GM12878 (cell line): Measurements from ENCODE around the gene ZDHHC14. TPM values are rescaled to one million over a fixed set of nuclear protein-coding genes. Genes with fewer than 3 reads are reported as not detected.

ENCODE experiments used
- ATAC-seq: fragments of 200-7000 bp; cut with Tn5 transposase; 3 replicates; pipeline ENCODE4 v1.9.1; 2020; ENCODE audit warnings: mild to moderate bottlenecking, moderate library complexity
- BruUV-seq: library from RNA; stranded (reverse); fragments of 400-500 nt; replicated peaks from 2 replicates; lab custom pipeline; 2021; lab: Mats Ljungman, UMichigan
- CTCF ChIA-PET: fragments of 300-600 bp; sonication (Branson Sonifier 250); formaldehyde crosslinking; extraction: SDS; loops from one replicate; lab custom pipeline; 2021; ENCODE audit warnings: inconsistent platforms; lab: Yijun Ruan, JAX
- POLR2A ChIA-PET: fragments of 350-600 bp; formaldehyde crosslinking; extraction: SDS; loops from one replicate; lab custom pipeline; 2021; ENCODE audit warnings: inconsistent platforms; lab: Charles Lee
- RAD21 ChIA-PET: fragments of 300-600 bp; sonication (Branson Sonifier 250); formaldehyde crosslinking; loops from one replicate; lab custom pipeline; 2023; ENCODE audit warnings: antibody characterized with exemption; ENCODE audit not compliant: unreplicated experiment; lab: Charles Lee
- SMC1A ChIA-PET: fragments of 300-600 bp; sonication (Branson Sonifier 250); formaldehyde crosslinking; loops from one replicate; lab custom pipeline; 2023; ENCODE audit not compliant: unreplicated experiment, uncharacterized antibody; lab: Charles Lee
- DNase-seq: peaks from one replicate; pipeline ENCODE4 v3.0.0-alpha.2; 2011; ENCODE audit warnings: low read depth, low spot score
- FAIRE-seq: peaks from 3 replicates; lab custom pipeline; 2011; peaks lifted over from hg19 to GRCh38; lab: Jason Lieb, UNC
- H2AFZ ChIP-seq: 2 replicates; pipeline ENCODE4 v1.6.0; 2011; ENCODE audit warnings: low read depth, low read length, control low read depth; ENCODE audit not compliant: control insufficient read depth
- H3K27ac ChIP-seq: 2 replicates; pipeline ENCODE4 v1.5.1; 2011; ENCODE audit warnings: control low read depth; ENCODE audit not compliant: control insufficient read depth, insufficient read depth
- H3K27me3 ChIP-seq, 2 experiments: replicated peaks in 1 of 2; 2 replicates each; pipeline versions ENCODE4 v1.6.0 to v1.6.1; 2011; ENCODE audit warnings: low read length in 1 of 2; ENCODE audit not compliant: control insufficient read depth in 2 of 2, insufficient read depth in 2 of 2
- H3K36me3 ChIP-seq, 2 experiments: 2 replicates each; pipeline ENCODE4 v1.5.1; 2011; ENCODE audit warnings: low read length in 1 of 2; ENCODE audit not compliant: control insufficient read depth in 2 of 2, insufficient read depth in 2 of 2
- H3K4me1 ChIP-seq: 2 replicates; pipeline ENCODE4 v1.6.1; 2011; ENCODE audit warnings: mild to moderate bottlenecking, low read length, moderate library complexity, mixed read lengths; ENCODE audit not compliant: control insufficient read depth, insufficient read depth
- H3K4me2 ChIP-seq: 2 replicates; pipeline ENCODE4 v1.6.0; 2011; ENCODE audit warnings: control low read depth; ENCODE audit not compliant: control insufficient read depth, insufficient read depth
- H3K4me3 ChIP-seq: fragments of 200-600 bp; sonication (generic); 2 replicates; pipeline ENCODE4 v1.5.1; 2016
- H3K79me2 ChIP-seq: 2 replicates; pipeline ENCODE4 v1.6.0; 2011; ENCODE audit warnings: low read length; ENCODE audit not compliant: control insufficient read depth, insufficient read depth
- H3K9ac ChIP-seq: 2 replicates; pipeline ENCODE4 v1.8.0; 2011; ENCODE audit warnings: low read length, control low read depth, mixed read lengths; ENCODE audit not compliant: control insufficient read depth, insufficient read depth
- H3K9me3 ChIP-seq: replicated peaks from 3 replicates; pipeline ENCODE4 v1.5.1; 2011; ENCODE audit warnings: mild to moderate bottlenecking, low read length; ENCODE audit not compliant: control insufficient read depth, insufficient read depth
- H4K20me1 ChIP-seq: 2 replicates; pipeline ENCODE4 v1.6.0; 2011; ENCODE audit not compliant: control insufficient read depth, insufficient read depth
- CEBPZ ChIP-seq: fragments of 150-350 bp; IDR thresholded peaks from 2 replicates; pipeline ENCODE4 v1.6.1; 2016; ENCODE audit warnings: low read depth, low read length
- CUX1 ChIP-seq: IDR thresholded peaks from 2 replicates; pipeline ENCODE4 v1.6.1; 2012; ENCODE audit warnings: improper control_type of control experiment, low read depth, low read length; ENCODE audit not compliant: insufficient replicate concordance
- EED ChIP-seq: sonication (generic); IDR thresholded peaks from 2 replicates; pipeline ENCODE4 v1.6.1; 2016; ENCODE audit warnings: antibody characterized with exemption, low read depth
- GABPA ChIP-seq: IDR thresholded peaks from 2 replicates; pipeline ENCODE4 v1.6.1; 2014; ENCODE audit warnings: antibody characterized with exemption, low read depth, mild to moderate bottlenecking, inconsistent platforms
- MTA2 ChIP-seq: fragments of 450-650 bp; IDR thresholded peaks from 2 replicates; pipeline ENCODE4 v1.6.1; 2016; ENCODE audit warnings: low read depth, mild to moderate bottlenecking, moderate library complexity
- MTA3 ChIP-seq: IDR thresholded peaks from 2 replicates; pipeline ENCODE4 v1.6.1; 2012; ENCODE audit warnings: low read length, inconsistent platforms, borderline replicate concordance
- NFIC ChIP-seq: IDR thresholded peaks from 2 replicates; pipeline ENCODE4 v1.6.1; 2012; ENCODE audit warnings: low read depth, mild to moderate bottlenecking, inconsistent platforms, low read length, moderate library complexity
- PML ChIP-seq: IDR thresholded peaks from 2 replicates; pipeline ENCODE4 v1.6.1; 2012; ENCODE audit warnings: low read length, inconsistent platforms
- SPI1 ChIP-seq: IDR thresholded peaks from 2 replicates; pipeline ENCODE4 v1.6.1; 2011; ENCODE audit warnings: low read depth, mild to moderate bottlenecking, low read length, moderate library complexity, borderline replicate concordance; ENCODE audit not compliant: insufficient read depth
- ZNF687 ChIP-seq: fragments of 450-650 bp; IDR thresholded peaks from 2 replicates; pipeline ENCODE4 v1.6.1; 2017; ENCODE audit warnings: mild to moderate bottlenecking, moderate library complexity
- in situ Hi-C: fragments of 300-500 bp; cut with MboI; formaldehyde crosslinking; loops from 9 replicates; pipeline ENCODE4 v1.14.3; 2018; ENCODE audit warnings: mixed read lengths
- intact Hi-C: fragments of 100-400 bp; cut with micrococcal nuclease; formaldehyde crosslinking; loops from one replicate; pipeline ENCODE4 v1.14.2; 2022; ENCODE audit not compliant: unreplicated experiment
- polyA plus RNA-seq, 11 experiments: library from polyadenylated mRNA; depleted of rRNA in 4 of 11; unstranded in 6 of 11; stranded (reverse) in 5 of 11; fragments of >200 nt; fragmentation: Nextera tagmentation in 4 of 11; fragmentation: Illumina TruSeq in 1 of 11; extraction: Ambion mirVana in 4 of 11; extraction: Trizol in 1 of 11; gene quantifications; 1 replicate in 1 of 11; 2 replicates in 10 of 11; pipeline versions ENCODE4 v1.2.1 to v1.2.3, GENCODE V29; 2011 to 2016; ENCODE audit warnings: inconsistent platforms in 2 of 11, missing spikeins in 2 of 11, low read depth in 1 of 11
- total RNA-seq, 4 experiments: library from RNA; depleted of rRNA in 3 of 4; stranded (reverse); fragments of >200 nt in 3 of 4; fragmentation: Illumina TruSeq in 1 of 4; extraction: Trizol in 1 of 4; gene quantifications; 2 replicates each; pipeline versions ENCODE4 v1.2.1 to v1.2.3, GENCODE V29; 2013 to 2021

ZDHHC14 gene
- total and polyA plus RNA-seq, 10 of the 15 experiments (the other 5 are each of a cell fraction or from before 2014, with no cell fraction given), result 0.15 to 16.0 (median 0.76) TPM; not detected in 1

- no peak overlapping the region for H2AFZ ChIP-seq
- TF ChIP-seq SPI1 (peak; percentile 34; the same call in 1 of the 2 replicates), CUX1 (peak; percentile 11), NFIC (0 out of 2 replicates have a peak, but pooled peaks have one; percentile 14), EED (no peak), GABPA (no peak), MTA3 (no peak), ZNF687 (peak; percentile 57; the same call in 1 of the 2 replicates), CEBPZ (no peak), PML (peak; percentile 34; the same call in 1 of the 2 replicates), MTA2 (0 out of 2 replicates have a peak, but pooled peaks have one; percentile 6)
Observed at GRCh38 chr6:157570752-157571151, 189.8 kb downstream of the ZDHHC14 start.

More at GRCh38 chr6:157570752-157571151, 189.8 kb downstream of the ZDHHC14 start:
- no peak for DNase-seq
- H3K9me3 ChIP-seq, result peaks cover 2% of the 10 kb centered on the region
- peak overlapping the region; percentile 60 for H3K27ac ChIP-seq
- H4K20me1 ChIP-seq, result no peaks in the 10 kb centered on the region
- H3K9ac ChIP-seq, result no peak overlapping the region
- FAIRE-seq, result no peak
- SMC1A ChIA-PET, result interaction anchor here (1.0 to 17.5 kb wide), 29 partner anchors 9 to 256 kb away, joined by 3 to 431 read pairs (median 5); partner anchors contain the start of gene TMEM242
- RAD21 ChIA-PET, result interaction anchor here (1.0 to 5.2 kb wide), 17 partner anchors 9 to 256 kb away, joined by 3 to 121 read pairs (median 6); partner anchors contain the start of gene TMEM242
- H3K79me2 ChIP-seq, result no peaks in the 10 kb centered on the region
- H3K27me3 ChIP-seq, result no peaks in the 10 kb centered on the region
- H3K4me3 ChIP-seq, result no peak overlapping the region
- intact Hi-C loops (loop anchor here (1.0 kb wide), 1 partner anchor 9 kb away; no protein-coding TSS in a partner anchor), in situ Hi-C loops (no loop called here)
- BruUV-seq, result no TSS peak
- H3K4me2 ChIP-seq, result peak overlapping the region; percentile 36; the same call in 1 of the 2 replicates
- peaks cover 22% of the 10 kb centered on the region for H3K4me1 ChIP-seq
- CTCF ChIA-PET, result interaction anchor here (1.0 to 4.0 kb wide), 18 partner anchors 9 to 255 kb away, joined by 3 to 42 read pairs (median 6); partner anchors contain the start of gene TMEM242
- H3K36me3 ChIP-seq, result no peaks in the 10 kb centered on the region
- POLR2A ChIA-PET, result interaction anchor here (0.8 to 3.3 kb wide), 11 partner anchors 9 to 248 kb away, joined by 3 to 30 read pairs (median 4); partner anchors contain the start of gene TMEM242
- peak; percentile 62 for ATAC-seq
